IMR-90 (cell line): ENCODE results near the gene CTDSP2. TPM values are rescaled to one million over a fixed set of nuclear protein-coding genes. Genes with fewer than 3 reads are reported as not detected.

Experiments used
- ATAC-seq: fragments of 200-7000 bp; cut with Tn5 transposase; 2 replicates; pipeline ENCODE4 v1.9.1; 2020; ENCODE audit warnings: low read depth, mild to moderate bottlenecking, moderate library complexity
- BruUV-seq: library from RNA; stranded (reverse); fragments of 400-500 nt; replicated peaks from 2 replicates; lab custom pipeline; 2021; lab: Mats Ljungman, UMichigan
- CTCF ChIA-PET: fragments of 300-600 bp; formaldehyde crosslinking; extraction: SDS; loops from one replicate; lab custom pipeline; 2021; ENCODE audit warnings: antibody characterized with exemption; lab: Yijun Ruan, JAX
- POLR2A ChIA-PET: fragments of 300-600 bp; sonication (Branson Sonifier 250); formaldehyde crosslinking; loops from one replicate; lab custom pipeline; 2022; ENCODE audit warnings: antibody characterized with exemption; ENCODE audit not compliant: unreplicated experiment; lab: Charles Lee
- DNase-seq: peaks from one replicate; pipeline ENCODE4 v3.0.0; 2013
- H2AFZ ChIP-seq: replicated peaks from 2 replicates; pipeline ENCODE3; 2013; ENCODE audit warnings: low read length, mild to moderate bottlenecking; ENCODE audit not compliant: poor library complexity
- H2AK5ac ChIP-seq: 2 replicates; pipeline ENCODE4 v1.6.1; 2013; ENCODE audit warnings: low read depth, low read length, inconsistent platforms
- H2AK9ac ChIP-seq: replicated peaks from 2 replicates; pipeline ENCODE3; 2013; ENCODE audit warnings: mild to moderate bottlenecking, low read depth, low read length, moderate library complexity; ENCODE audit not compliant: poor library complexity
- H2BK120ac ChIP-seq: 2 replicates; pipeline ENCODE4 v1.6.1; 2013; ENCODE audit warnings: low read depth, low read length, inconsistent platforms
- H2BK15ac ChIP-seq: 3 replicates; pipeline ENCODE4 v1.6.1; 2013; ENCODE audit warnings: low read depth, low read length, inconsistent platforms
- H2BK20ac ChIP-seq: 2 replicates; pipeline ENCODE4 v1.6.1; 2013; ENCODE audit warnings: low read depth, mild to moderate bottlenecking, inconsistent platforms, low read length, moderate library complexity
- H2BK5ac ChIP-seq: 2 replicates; pipeline ENCODE4 v1.6.1; 2013; ENCODE audit warnings: mild to moderate bottlenecking, low read depth, low read length, inconsistent platforms; ENCODE audit not compliant: poor library complexity, severe bottlenecking
- H3K14ac ChIP-seq: replicated peaks from 2 replicates; pipeline ENCODE4 v1.6.1; 2013; ENCODE audit warnings: low read depth, low read length, inconsistent platforms
- H3K18ac ChIP-seq: 2 replicates; pipeline ENCODE4 v1.6.1; 2013; ENCODE audit warnings: low read depth, low read length, control low read depth
- H3K23ac ChIP-seq: 2 replicates; pipeline ENCODE4 v1.6.1; 2013; ENCODE audit warnings: low read depth, low read length, inconsistent platforms
- H3K27ac ChIP-seq: 2 replicates; pipeline ENCODE4 v1.5.1; 2013; ENCODE audit warnings: mild to moderate bottlenecking, control low read depth, low read length; ENCODE audit not compliant: insufficient read depth
- H3K27me3 ChIP-seq: 2 replicates; pipeline ENCODE4 v1.6.1; 2013; ENCODE audit warnings: low read length; ENCODE audit not compliant: control insufficient read depth, insufficient read depth
- H3K36me3 ChIP-seq: 2 replicates; pipeline ENCODE4 v1.6.1; 2013; ENCODE audit warnings: low read length, mixed read lengths; ENCODE audit not compliant: control insufficient read depth, insufficient read depth
- H3K4ac ChIP-seq: 2 replicates; pipeline ENCODE4 v1.6.1; 2013; ENCODE audit warnings: low read depth, low read length, inconsistent platforms
- H3K4me1 ChIP-seq: 2 replicates; pipeline ENCODE4 v1.6.1; 2013; ENCODE audit warnings: low read length, mixed read lengths; ENCODE audit not compliant: control insufficient read depth, insufficient read depth
- H3K4me2 ChIP-seq: 2 replicates; pipeline ENCODE4 v1.6.1; 2013; ENCODE audit warnings: low read depth, mild to moderate bottlenecking, control low read depth, low read length, moderate library complexity
- H3K4me3 ChIP-seq: 2 replicates; pipeline ENCODE4 v1.5.1; 2013; ENCODE audit warnings: low read depth, mild to moderate bottlenecking, control low read depth, low read length, moderate library complexity; ENCODE audit not compliant: insufficient read depth
- H3K56ac ChIP-seq: 2 replicates; pipeline ENCODE4 v1.6.1; 2013; ENCODE audit warnings: low read length, inconsistent platforms; ENCODE audit not compliant: insufficient read depth; ENCODE audit errors: extremely low read depth
- H3K79me1 ChIP-seq, 2 experiments: 2 replicates each; pipeline ENCODE4 v1.6.1; 2013; ENCODE audit warnings: low read length in 2 of 2, inconsistent platforms in 1 of 2, low read depth in 1 of 2
- H3K9ac ChIP-seq: 2 replicates; pipeline ENCODE4 v1.6.1; 2013; ENCODE audit warnings: low read depth, low read length, control low read depth
- H3K9me1 ChIP-seq: 2 replicates; pipeline ENCODE4 v1.6.1; 2013; ENCODE audit warnings: low read length, inconsistent platforms; ENCODE audit not compliant: insufficient read depth
- H3K9me3 ChIP-seq: 2 replicates; pipeline ENCODE4 v1.6.1; 2013; ENCODE audit warnings: low read length; ENCODE audit not compliant: control insufficient read depth, insufficient read depth
- H4K20me1 ChIP-seq: 2 replicates; pipeline ENCODE4 v1.6.1; 2013; ENCODE audit warnings: low read length, inconsistent platforms; ENCODE audit not compliant: insufficient read depth
- H4K5ac ChIP-seq: 2 replicates; pipeline ENCODE4 v1.6.1; 2013; ENCODE audit warnings: mild to moderate bottlenecking, low read depth, low read length, control low read depth
- H4K8ac ChIP-seq, 2 experiments: 2 replicates each; pipeline ENCODE4 v1.6.1; 2013; ENCODE audit warnings: low read depth in 2 of 2, low read length in 2 of 2, control low read depth in 1 of 2, inconsistent platforms in 1 of 2
- H4K91ac ChIP-seq: 2 replicates; pipeline ENCODE4 v1.6.1; 2013; ENCODE audit warnings: low read depth, low read length, inconsistent platforms; ENCODE audit not compliant: insufficient read depth
- RAD21 ChIP-seq: IDR thresholded peaks from 2 replicates; pipeline ENCODE4 v1.6.1; 2012; ENCODE audit warnings: low read length, improper control_type of control experiment
- WGBS, 2 experiments: methylation state at CpG; one replicate each; pipeline versions ENCODE4 v1.1.5 to v1.1.7; 2013; ENCODE audit warnings: missing lambda C conversion rate in 2 of 2; ENCODE audit not compliant: insufficient read length in 1 of 2; ENCODE audit errors: extremely low coverage in 2 of 2; 5-methylcytosine and 5-hydroxymethylcytosine counted together
- dilution Hi-C: fragments of 300-500 bp; cut with HindIII; formaldehyde crosslinking; loops from one replicate; pipeline ENCODE4 v1.14.3; 2018; ENCODE audit warnings: low sequenced_read_pairs; ENCODE audit not compliant: unreplicated experiment
- in situ Hi-C: fragments of 300-500 bp; cut with MboI; formaldehyde crosslinking; loops from 3 replicates; pipeline ENCODE4 v1.14.3; 2019; ENCODE audit warnings: low sequenced_read_pairs, inconsistent platforms, mixed read lengths
- intact Hi-C: fragments of 100-400 bp; cut with micrococcal nuclease; formaldehyde crosslinking; loops from 2 replicates; pipeline ENCODE4 v1.10.0; 2022
- polyA plus RNA-seq, 3 experiments: library from polyadenylated mRNA; depleted of rRNA; stranded (reverse); fragments of >200 nt; gene quantifications; 2 replicates each; pipeline ENCODE4 v1.2.3, GENCODE V29; 2012; ENCODE audit warnings: low replicate concordance in 1 of 3
- total RNA-seq: library from RNA; depleted of rRNA; stranded (reverse); fragments of >200 nt; gene quantifications from 2 replicates; pipeline ENCODE4 v1.2.3, GENCODE V29; 2012

The CTDSP2 gene
- total and polyA plus RNA-seq, 2 of the 4 experiments (the other 2 are of a cell fraction) = 114 to 156 TPM

GRCh38 chr12:57780284-57780897, 66.1 kb downstream of the CTDSP2 start:
- no peak overlapping the region for H4K8ac ChIP-seq
- no peak for TF ChIP-seq RAD21
- H3K4me2 ChIP-seq = no peak overlapping the region
- H4K5ac ChIP-seq = no peak overlapping the region
- dilution Hi-C loops = no loop called here
- peaks cover 10 to 23% of the 10 kb centered on the region in 2 experiments; a peak in 3 of 4 replicates for H3K79me1 ChIP-seq
- no peaks in the 10 kb centered on the region for H3K9me3 ChIP-seq
- no CpG with 5 or more reads among the region's 4 CpGs for WGBS, 2 experiments
- intact Hi-C loops = no loop called here
- no peak overlapping the region for H3K9ac ChIP-seq
- 0 out of 2 replicates have a peak, but pooled peaks cover 2% of the 10 kb centered on the region for H3K4me1 ChIP-seq
- H3K36me3 ChIP-seq = peaks cover 6% of the 10 kb centered on the region
- DNase-seq (no peak), ATAC-seq (no peak)
- no peak overlapping the region for H2BK5ac ChIP-seq
- no peak overlapping the region for H3K23ac ChIP-seq
- H3K4me3 ChIP-seq = no peak overlapping the region
- in situ Hi-C loops = no loop called here
- no peak overlapping the region for H2BK120ac ChIP-seq
- BruUV-seq = no TSS peak
- H4K91ac ChIP-seq = no peak overlapping the region
- no peak overlapping the region for H3K18ac ChIP-seq
- H2AK9ac ChIP-seq = no peak overlapping the region
- H3K27ac ChIP-seq = no peak overlapping the region
- H2BK15ac ChIP-seq = no peak overlapping the region
- no peaks in the 10 kb centered on the region for H3K27me3 ChIP-seq
- POLR2A ChIA-PET = no interaction called here
- H3K9me1 ChIP-seq = no peaks in the 10 kb centered on the region
- H2AK5ac ChIP-seq = no peak overlapping the region
- no peak overlapping the region for H3K14ac ChIP-seq
- no peak overlapping the region for H2BK20ac ChIP-seq
- CTCF ChIA-PET = no interaction called here
- no peaks in the 10 kb centered on the region for H4K20me1 ChIP-seq
- no peak overlapping the region for H2AFZ ChIP-seq
- H3K4ac ChIP-seq = no peak overlapping the region
- H3K56ac ChIP-seq = no peak overlapping the region
